ENCODE data around the gene AMBRA1. TPM values are rescaled to one million over a fixed set of nuclear protein-coding genes. Genes with fewer than 3 reads are reported as not detected.
"Not testable (repeated sequence)": the region's sequence is repeated elsewhere in the genome, so short reads cannot be mapped to it uniquely, and the experiment has no call there.

AMBRA1 gene
- total RNA-seq, 4 donors from 2014 or later, result 43.4 to 48.9 (median 46.3) TPM

DNA sequence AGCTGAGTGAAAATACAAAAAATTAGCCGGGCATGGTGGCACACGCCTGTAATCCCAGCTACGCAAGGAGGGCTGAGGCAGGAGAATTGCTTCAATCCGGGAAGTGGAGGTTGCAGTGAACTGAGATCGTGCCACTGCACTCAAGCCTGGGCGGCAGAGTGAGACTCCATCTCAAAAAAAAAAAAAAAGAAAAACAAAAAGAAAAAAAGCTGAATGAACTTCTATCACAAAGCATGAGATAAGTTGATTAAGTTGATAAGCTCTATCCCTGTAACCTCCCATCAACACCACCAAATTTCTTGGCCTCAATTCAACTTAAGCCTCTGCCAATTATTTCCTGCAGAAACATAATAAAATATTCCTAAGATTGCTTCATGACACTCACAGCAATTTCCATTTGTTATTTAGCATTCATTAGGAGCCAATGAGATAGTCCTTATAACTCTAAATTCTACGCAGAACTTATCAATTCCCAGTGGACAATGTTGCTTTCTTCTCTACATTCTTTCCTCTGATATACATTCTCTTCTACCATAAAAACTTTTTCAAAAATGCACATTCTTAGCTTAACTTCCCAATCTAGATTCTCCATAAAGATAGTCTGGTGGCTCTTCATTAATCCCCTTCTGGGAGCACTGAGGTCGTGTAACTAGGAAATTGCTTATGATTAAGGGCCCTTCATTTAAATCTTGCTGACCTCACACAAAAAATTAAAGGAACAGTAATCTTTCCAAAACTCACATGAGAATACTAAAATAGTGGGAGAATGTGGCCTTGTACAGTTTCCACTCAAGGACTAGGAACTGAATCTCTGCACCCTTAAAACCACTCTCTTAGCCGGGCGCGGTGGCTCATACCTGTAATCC lies 2.9 kb downstream of the AMBRA1 start:
- H3K4me1 ChIP-seq, result peaks cover 16 to 52% (median 39%) of the 10 kb centered on the region in 4 donors
- 46 to 65% methylated on average over 6 to 11 of the region's 11 CpGs for WGBS, 2 donors (ENCODE audit: low coverage in 1 of 2)
- no peak for TF ChIP-seq EP300 (IDR thresholded peaks at IDR 0.05; ENCODE audit: low read depth)
- TF ChIP-seq POLR2AphosphoS5 (IDR thresholded peaks at IDR 0.05), result no peak
- TF ChIP-seq POLR2A (IDR thresholded peaks at IDR 0.05), result no peak
- TF ChIP-seq, protein P1, sequence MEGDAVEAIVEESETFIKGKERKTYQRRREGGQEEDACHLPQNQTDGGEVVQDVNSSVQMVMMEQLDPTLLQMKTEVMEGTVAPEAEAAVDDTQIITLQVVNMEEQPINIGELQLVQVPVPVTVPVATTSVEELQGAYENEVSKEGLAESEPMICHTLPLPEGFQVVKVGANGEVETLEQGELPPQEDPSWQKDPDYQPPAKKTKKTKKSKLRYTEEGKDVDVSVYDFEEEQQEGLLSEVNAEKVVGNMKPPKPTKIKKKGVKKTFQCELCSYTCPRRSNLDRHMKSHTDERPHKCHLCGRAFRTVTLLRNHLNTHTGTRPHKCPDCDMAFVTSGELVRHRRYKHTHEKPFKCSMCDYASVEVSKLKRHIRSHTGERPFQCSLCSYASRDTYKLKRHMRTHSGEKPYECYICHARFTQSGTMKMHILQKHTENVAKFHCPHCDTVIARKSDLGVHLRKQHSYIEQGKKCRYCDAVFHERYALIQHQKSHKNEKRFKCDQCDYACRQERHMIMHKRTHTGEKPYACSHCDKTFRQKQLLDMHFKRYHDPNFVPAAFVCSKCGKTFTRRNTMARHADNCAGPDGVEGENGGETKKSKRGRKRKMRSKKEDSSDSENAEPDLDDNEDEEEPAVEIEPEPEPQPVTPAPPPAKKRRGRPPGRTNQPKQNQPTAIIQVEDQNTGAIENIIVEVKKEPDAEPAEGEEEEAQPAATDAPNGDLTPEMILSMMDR (IDR thresholded peaks at IDR 0.05), result no peak
- peak overlapping the region in 2 of 4 donors; percentile 14 to 48 for H3K27ac ChIP-seq
- DNase-seq, result no peak
- peak overlapping the region in 1 of 4 donors; percentile 7 for H3K4me3 ChIP-seq
- H3K36me3 ChIP-seq, result no peaks in the 10 kb centered on the region
- no peaks in the 10 kb centered on the region for H3K27me3 ChIP-seq
- no peaks in the 10 kb centered on the region for H3K9me3 ChIP-seq
- intact Hi-C loops (cut with DNase I; ENCODE audit: low total_unique reads), result no loop called here
- in situ Hi-C loops (cut with MboI; ENCODE audit: low pct_ligation_motif_present in 1 of 4, low pct_unique_long_range_greater_than_20kb in 1 of 4, low sequenced_read_pairs in 3 of 4), result no loop called here

DNA sequence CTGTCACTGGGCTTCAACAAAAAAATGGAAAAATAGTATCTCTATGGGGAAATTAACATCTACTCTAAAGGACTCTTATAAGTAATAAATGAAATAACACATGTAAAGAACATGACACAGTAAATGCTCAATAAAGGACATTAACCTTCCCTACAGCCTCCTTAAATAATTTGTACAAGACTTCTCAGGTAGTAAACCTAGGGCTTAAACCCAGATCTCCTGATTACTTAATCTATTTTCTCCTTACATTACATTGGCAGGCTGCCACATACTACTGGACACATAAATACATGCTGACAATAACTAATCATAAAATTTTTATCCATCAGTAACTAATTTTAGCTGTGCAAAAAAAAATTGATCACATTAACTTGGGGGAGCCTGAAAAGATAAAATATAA lies 4.9 kb downstream of the AMBRA1 start:
- in situ Hi-C loops (cut with MboI; ENCODE audit: low pct_ligation_motif_present in 1 of 4, low pct_unique_long_range_greater_than_20kb in 1 of 4, low sequenced_read_pairs in 3 of 4), result no loop called here
- peaks cover 16 to 47% (median 35%) of the 10 kb centered on the region in 4 donors for H3K4me1 ChIP-seq
- H3K36me3 ChIP-seq, result no peaks in the 10 kb centered on the region
- intact Hi-C loops (cut with DNase I; ENCODE audit: low total_unique reads), result loop anchor here (1.0 kb wide), 1 partner anchor 24 kb away; no protein-coding TSS in a partner anchor
- TF ChIP-seq, protein P1 (IDR thresholded peaks at IDR 0.05), result no peak
- TF ChIP-seq POLR2AphosphoS5 (IDR thresholded peaks at IDR 0.05) (no peak), POLR2A (IDR thresholded peaks at IDR 0.05) (no peak), EP300 (IDR thresholded peaks at IDR 0.05; ENCODE audit: low read depth) (no peak)
- H3K4me3 ChIP-seq, result no peak overlapping the region
- DNase-seq, result no peak
- no peak overlapping the region for H3K27ac ChIP-seq
- no peaks in the 10 kb centered on the region for H3K9me3 ChIP-seq
- no peaks in the 10 kb centered on the region for H3K27me3 ChIP-seq

DNA sequence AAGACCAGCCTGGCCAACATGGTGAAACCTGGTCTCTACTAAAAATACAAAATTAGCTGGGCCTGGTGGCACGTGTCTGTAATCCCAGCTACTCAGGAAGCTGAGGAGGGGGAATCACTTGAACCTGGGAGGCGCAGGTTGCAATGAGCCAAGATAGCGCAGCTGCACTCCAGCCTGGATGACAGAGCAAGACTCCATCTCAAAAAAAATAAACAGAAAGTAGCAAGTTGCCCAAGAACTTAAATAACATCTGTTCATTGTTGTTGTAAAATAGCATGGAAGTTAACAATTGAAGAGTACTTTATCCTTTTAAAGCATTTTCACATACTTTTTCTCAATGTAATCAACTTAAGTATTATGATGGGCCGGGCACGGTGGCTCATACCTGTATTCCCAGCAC lies 5.7 kb downstream of the AMBRA1 start:
- WGBS, 2 donors (ENCODE audit: low coverage in 1 of 2), result 83 to 92% methylated on average over 4 to 5 of the region's 5 CpGs
- in situ Hi-C loops (cut with MboI; ENCODE audit: low pct_ligation_motif_present in 1 of 4, low pct_unique_long_range_greater_than_20kb in 1 of 4, low sequenced_read_pairs in 3 of 4) (no loop called here), intact Hi-C loops (cut with DNase I; ENCODE audit: low total_unique reads) (loop anchor here (1.0 kb wide), 1 partner anchor 23 kb away; no protein-coding TSS in a partner anchor)
- Histone ChIP-seq H3K36me3 (no peaks in the 10 kb centered on the region), H3K27ac (no peak overlapping the region), H3K27me3 (no peaks in the 10 kb centered on the region), H3K4me3 (no peak overlapping the region), H3K4me1 (peaks cover 16 to 46% (median 34%) of the 10 kb centered on the region in 4 donors), H3K9me3 (no peaks in the 10 kb centered on the region)
- DNase-seq, result no peak
- no peak for TF ChIP-seq POLR2A (IDR thresholded peaks at IDR 0.05)
- TF ChIP-seq POLR2AphosphoS5 (IDR thresholded peaks at IDR 0.05), result no peak
- no peak for TF ChIP-seq EP300 (IDR thresholded peaks at IDR 0.05; ENCODE audit: low read depth)
- TF ChIP-seq, protein P1 (IDR thresholded peaks at IDR 0.05), result no peak

DNA sequence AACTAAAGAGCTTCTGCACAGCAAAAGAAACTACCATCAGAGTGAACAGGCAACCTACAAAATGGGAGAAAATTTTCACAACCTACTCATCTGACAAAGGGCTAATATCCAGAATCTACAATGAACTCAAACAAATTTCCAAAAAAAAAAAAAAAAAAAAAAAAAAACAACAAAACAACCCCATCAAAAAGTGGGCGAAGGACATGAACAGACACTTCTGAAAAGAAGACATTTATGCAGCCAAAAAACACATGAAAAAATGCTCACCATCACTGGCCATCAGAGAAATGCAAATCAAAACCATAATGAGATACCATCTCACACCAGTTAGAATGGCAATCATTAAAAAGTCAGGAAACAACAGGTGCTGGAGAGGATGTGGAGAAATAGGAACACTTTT lies 10.3 kb downstream of the AMBRA1 start:
- intact Hi-C loops (cut with DNase I; ENCODE audit: low total_unique reads); H3K27ac ChIP-seq; in situ Hi-C loops (cut with MboI; ENCODE audit: low pct_ligation_motif_present in 1 of 4, low pct_unique_long_range_greater_than_20kb in 1 of 4, low sequenced_read_pairs in 3 of 4); DNase-seq; H3K4me3 ChIP-seq; H3K27me3 ChIP-seq; H3K36me3 ChIP-seq; H3K9me3 ChIP-seq: not testable (repeated sequence)
- 100% methylated on average over 1 of the region's 1 CpG; no CpG with 5 or more reads in 1 of the 2 donors for WGBS, 2 donors (ENCODE audit: low coverage in 1 of 2)
- H3K4me1 ChIP-seq, result peaks cover 0 to 20% (median 6%) of the 10 kb centered on the region in 4 donors

All from transverse colon (tissue), 4 donors.